DMS114 treated with DMSO at 0.1 percent for 48 hours (cell line): ENCODE results near the gene FAM222B.

Experiments
- DNase-seq: peaks from one replicate; lab custom pipeline; 2025; ENCODE audit not compliant: unreplicated experiment; lab: John Stamatoyannopoulos, UW

FAM222B gene

DNA sequence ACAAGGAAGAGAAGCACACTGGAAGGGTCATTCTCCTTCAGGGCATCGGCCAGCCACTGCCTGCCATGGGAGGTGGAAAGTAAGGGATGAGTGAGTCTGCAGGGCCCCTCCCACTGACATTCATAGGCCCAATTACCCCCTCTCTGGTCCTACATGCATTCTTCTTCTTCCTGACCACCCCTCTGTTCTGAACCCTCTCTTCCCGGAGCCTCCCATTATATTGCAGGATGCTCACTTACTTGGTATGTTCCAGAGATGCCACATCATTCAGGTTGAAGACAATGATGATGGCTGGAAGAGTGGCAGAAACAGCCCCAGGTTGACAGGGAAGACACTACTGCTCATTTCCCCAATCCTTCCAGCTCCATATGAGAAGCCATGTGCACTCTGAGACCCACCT, 127.4 kb downstream of the FAM222B start:
- no peak for DNase-seq

DNA sequence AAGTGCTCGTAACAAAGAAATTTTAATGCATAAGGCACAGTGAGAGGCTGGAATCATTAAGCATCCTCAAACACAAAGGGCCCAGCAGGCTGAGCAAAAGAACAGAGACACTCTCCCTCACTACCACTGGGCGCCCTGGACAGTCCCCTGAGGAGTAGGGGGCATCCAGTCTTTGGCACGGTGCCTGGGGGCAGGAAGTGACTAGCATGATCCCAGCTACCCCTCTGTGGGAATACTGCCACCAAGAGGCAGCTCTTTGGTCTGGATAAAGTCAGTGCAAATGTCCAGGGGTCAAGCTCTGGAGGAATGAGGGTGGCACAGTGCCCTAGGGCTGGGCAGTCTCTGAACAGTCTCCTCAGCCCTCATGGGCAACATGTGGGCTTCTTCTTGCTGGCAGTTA, 128.3 kb downstream of the FAM222B start:
- no peak for DNase-seq

DNA sequence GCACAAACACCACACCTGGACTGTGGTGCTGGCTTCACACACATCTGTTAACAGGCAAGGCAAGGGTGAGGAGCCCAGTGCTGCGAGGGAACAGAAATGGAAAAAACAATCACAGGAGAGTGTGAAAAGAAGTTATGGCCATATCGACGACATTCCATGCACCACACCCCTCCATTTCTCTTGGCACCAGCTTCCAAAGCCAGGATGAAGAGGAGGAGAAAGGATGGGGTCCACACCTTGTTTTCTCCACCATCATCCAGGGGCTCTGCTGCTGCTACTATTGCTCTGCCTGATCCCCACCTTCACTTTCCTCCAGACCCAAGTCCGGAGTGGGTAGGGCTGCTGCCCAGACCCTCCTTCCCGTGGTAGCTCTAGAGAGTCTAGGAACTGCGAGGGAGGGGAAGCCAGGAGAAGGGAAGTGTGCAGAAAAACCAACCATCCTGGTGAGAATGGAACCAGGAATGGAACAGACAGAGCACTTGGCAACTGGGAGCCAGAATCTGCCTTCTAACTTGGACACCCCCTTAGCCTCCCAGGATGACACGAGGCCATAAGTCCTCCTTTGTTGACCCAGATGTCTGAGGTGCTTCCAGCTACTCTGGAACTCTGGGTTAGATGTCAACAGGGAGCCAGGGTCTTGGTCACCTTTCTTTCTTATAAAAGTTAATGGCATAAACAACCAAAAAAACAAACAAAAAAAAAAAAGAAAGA, 129.7 kb downstream of the FAM222B start:
- no peak for DNase-seq

DNA sequence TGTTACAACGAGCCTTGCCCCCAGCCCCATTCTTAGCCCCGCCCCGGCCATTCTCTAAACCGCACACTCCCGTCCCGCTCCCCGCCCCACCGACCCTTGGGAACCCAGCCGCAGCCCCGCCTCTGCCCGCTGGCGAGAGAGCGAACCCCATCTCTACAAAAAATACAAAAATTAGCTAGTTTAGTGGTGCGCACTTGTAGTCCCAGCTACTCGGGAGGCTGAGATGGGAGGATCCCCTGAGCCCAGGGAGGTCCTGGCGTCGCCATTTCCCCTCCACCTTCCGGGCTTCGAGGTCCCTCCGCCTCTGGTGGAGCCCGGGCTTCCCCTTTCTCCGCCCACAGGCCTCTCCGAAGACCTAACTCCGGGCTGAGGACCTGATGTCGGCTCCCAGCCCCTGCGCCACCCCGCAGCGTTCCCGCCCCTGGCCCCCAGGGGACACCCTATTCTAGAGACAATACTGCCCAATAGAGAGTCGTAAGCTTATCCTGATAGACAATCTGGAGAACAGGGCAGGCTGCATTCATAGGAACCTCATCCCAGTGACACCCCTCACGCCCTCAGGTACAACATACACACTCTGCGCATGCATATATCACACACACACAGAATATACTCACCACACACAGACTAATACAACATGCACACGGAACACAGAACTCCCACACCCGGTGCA, 130.4 kb downstream of the FAM222B start:
- no peak for DNase-seq

DNA sequence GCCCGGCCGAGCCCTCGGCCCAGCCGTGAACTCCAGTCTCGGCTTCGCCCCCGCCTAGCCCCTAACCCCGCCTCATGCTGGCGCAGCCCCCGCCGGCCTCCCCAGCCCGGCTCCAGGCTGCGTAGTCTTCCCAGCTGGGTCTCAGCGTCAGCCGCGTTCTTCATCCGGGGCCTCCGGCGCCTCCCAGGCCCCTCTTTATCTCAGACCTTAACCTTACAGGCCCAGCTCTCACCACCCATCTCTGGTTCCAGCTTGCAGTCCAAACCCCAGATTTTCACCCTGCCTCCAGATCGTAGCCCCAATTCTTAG, 130.9 kb downstream of the FAM222B start, which contains the start of gene PROCA1:
PROCA1 (minus strand) TSS at position 166 of the 309 bp plus-strand sequence. CDS start 228 bp downstream, outside the sequence.
- DNase-seq: no peak

DNA sequence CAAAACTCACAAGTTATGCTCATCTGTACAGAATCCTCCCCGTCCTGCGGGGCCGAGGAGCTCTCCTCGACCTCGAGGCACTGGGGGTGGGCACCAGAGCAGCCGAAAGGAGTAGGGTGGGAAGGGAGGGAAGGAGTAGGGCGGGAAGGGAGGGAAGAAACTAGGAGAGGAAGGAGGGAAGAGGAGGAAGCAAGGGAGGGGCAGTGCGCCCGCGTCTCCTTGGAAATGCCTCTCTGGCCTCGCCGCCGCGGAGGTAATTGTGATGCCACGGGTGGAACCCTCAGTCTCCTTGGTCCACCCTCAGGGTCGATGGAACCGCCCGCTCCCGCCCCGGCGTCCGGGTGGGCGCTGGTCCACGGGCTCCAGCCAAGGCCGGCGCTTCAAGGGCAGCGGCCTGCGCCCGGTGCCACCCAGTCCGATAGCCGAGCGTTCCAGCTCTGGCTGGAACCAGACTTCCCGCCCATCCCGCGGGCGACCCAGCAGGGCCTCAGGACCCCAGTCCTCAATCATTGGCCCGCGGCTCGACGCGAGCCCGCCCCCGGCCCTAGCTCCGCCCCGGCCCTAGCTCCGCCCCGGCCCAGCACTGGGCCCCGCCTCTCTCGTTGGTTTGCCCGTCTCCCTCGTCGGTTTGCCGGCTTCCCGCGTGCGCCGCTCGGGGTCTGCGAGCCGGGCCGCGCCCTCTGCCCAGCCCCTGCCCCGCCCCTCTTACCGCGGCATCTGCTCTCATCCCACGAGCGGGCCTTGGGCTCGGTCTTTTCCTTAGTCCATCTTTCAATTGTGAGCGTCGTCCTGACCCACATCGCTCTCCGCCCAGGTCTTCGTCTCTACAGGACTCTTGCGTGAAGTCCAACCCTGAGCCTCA, 131.5 kb downstream of the FAM222B start:
- DNase-seq: peak; percentile 76

DNA sequence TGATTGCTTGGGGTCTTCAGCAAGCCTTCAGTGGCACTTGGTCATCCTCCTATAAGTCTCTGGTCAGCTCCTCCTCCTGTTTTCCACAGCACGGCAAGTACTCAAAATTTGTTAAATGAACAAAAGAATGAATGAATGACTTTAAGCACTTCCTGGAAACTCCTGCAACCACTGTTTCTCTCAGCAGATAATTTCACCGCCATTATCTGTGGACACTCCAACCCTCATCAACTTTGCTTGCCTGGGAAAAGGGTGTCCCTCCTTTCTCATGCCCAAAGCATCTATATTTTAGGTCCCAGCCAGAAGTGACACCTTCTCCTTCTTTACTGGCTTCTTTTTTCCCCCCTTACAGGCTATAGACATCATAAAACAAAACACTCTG, 135.3 kb downstream of the FAM222B start:
- no peak for DNase-seq

DNA sequence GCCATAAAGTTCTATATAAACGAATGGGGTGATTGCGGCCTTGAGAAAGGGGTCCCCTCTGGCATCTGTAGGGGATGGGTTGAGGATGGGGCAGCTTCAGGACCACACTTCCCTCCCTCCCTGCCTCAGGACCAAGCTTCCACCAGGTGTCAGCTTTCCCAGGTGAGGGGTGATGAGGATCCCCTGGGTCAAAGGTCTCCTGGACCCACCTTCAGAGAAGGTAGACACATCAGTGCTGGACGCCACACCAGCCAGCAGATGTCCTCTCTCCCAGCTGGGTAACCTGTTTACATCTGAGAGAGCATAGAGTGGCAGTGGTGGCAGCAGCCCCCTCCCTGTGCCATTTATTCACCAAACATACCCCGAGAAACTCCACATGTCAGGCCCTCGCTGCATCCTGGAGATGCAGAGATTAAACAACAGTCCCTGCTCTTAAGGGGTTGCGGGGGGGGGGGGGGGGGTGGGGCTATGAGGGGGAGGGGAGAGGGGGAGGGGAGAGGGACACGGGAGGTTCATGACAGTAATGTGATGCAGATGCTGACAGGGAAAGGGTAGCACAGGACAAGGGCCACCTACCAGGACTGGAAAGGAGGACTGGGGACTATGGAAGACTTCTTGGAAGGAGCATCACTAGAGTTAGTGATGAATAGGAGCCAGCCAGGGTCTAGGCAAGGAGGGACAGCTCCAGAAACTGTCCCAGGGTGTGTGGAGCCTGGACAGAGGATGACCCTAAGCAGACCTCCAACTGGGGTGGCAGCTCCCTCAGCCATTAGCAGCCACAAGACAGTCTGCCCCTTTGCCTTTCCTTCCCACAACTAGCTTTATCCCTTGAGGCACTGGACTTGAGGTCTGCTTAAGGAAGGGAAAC, 135.9 kb downstream of the FAM222B start:
- DNase-seq: no peak
